HL-60/S4 treated with retinoic acid at 250 ng/mL for 4 days and 3 days (cell line): ENCODE measurements around the gene TMPRSS4.

Source experiments
- in situ Hi-C: fragments of 300-500 bp; cut with MboI; formaldehyde crosslinking; loops from 2 replicates; pipeline ENCODE4 v1.7.0; 2022; ENCODE audit warnings: low sequenced_read_pairs

The TMPRSS4 gene

DNA sequence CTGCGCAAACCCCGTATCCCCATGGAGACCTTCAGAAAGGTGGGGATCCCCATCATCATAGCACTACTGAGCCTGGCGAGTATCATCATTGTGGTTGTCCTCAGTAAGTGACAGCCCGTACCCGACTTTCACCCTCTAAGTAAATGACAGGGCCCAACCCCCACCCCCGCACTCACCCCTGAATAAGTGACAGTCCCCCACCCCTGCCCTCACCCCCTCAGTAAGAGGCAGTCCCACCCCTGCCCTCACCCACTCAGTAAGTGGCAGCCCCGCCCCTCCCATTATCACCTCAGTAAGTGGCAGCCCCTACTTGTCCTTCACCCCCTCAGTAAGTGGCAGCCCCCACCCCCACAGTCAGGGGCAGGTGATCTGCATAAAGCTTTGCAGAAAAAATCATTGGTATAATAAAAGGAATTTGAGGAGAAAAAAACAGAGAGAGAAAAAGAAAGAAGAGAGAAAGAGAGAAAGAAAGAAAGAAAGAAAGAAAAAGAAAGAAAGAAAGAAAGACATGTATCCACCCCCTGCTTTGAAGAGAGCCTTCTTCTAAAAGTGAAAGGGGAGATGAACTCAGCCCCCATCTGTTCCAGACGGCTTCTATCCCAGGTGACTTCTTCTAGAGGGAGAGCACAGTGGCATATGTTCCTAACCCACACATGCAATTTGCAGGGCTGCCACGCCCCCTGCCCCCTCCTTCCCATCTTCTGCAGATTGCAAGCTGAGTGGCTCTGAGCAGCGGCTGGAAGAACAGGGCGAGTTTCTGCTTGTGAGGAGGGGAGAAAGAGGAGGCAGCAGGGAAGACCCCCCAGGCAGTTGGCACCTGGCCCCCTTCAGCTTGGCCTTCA lies 22.3 kb downstream of the TMPRSS4 start:
- in situ Hi-C loops = no loop called here

DNA sequence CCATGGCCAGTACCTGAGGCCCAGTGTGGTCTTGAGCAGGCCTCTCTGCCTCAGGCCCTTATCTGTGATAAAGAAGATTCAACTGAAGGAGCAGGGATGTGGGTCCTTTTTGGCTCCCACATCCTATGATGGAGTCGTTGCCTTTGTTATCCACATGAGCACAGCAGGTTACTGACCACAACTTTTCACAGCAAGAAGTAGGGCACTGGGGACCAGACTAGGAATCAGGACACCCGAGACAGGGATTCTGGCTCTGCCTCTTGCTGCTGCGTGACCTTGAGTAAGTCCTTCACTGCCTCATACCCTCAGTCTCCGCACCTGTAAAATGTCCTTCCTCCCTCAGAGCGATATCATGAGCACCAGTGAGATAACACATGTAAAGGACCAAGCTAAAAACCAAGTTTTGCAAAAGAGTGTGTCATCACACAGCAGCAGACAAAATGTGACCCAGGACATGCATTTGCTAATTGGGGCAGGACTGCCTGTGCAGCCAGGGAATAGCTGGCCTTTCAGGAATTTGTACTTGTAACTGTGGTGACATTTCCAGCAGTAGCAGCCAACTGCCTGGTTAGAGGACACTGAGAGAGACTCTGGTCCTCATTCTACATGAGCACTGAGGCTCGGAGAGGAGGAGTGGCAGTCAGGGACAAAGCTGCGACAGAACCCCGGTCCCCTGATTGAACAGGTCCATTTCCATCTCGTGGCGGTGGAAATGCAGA lies 23.1 kb downstream of the TMPRSS4 start:
- in situ Hi-C loops = no loop called here

DNA sequence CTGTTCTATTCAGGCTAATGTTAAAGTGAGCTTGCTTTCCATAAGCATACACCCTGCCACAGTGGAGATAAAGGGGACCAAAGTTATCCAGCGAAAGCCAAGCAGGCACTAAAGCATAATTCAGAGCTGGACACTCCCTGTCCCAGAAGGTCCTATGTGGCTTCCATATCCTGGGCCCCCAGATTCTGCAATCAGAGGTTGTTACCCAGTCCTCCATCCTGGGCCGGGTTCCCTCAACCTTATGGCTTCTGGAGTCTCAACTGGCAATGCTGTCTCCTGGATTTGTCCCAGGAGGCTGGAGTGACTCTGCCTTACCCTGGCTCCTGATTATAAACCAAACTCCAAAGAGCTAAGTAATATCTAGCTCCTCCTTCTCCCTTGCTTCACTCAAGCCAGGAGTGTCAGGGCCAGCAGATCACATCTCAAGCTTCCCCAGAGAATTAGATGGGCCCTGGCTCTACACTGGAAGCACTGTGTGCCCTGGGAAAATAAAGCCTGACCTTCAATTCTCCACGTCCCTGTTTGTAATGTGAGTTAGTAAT lies 23.9 kb downstream of the TMPRSS4 start:
- in situ Hi-C loops = no loop called here

DNA sequence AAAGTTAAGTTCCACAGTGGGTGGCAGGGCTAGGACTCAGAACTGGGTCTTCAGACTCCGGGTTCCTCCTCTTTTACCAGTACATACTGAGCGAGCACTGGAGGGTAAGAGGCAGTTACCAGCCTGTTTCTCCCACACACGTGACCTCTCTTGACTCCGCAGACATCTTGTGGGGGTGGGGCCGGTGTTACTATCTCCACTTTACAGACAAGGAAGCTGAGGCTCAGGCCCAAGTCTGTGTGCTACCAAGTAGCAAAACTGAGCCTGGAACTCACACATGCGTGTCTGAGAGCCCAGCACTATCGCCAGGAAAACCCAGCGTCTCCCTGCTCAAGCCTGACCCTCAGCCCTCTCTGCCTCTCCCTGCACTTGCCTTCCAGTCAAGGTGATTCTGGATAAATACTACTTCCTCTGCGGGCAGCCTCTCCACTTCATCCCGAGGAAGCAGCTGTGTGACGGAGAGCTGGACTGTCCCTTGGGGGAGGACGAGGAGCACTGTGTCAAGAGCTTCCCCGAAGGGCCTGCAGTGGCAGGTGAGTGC lies 25.9 kb downstream of the TMPRSS4 start:
- in situ Hi-C loops = no loop called here

DNA sequence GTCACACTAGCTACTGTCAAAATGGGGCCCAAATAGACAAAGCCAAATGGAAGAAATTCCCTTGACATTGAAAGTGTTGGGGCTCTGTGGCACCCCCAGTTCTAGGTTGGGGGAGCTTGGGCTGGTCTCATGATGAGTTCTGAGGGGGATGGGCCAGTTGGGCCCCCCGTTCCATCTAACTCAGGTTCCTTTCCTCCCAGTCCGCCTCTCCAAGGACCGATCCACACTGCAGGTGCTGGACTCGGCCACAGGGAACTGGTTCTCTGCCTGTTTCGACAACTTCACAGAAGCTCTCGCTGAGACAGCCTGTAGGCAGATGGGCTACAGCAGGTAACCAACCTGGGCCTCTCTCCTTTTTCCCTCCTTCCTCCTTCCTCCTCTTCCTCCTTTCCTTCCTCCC lies 27.6 kb downstream of the TMPRSS4 start:
- in situ Hi-C loops = no loop called here

DNA sequence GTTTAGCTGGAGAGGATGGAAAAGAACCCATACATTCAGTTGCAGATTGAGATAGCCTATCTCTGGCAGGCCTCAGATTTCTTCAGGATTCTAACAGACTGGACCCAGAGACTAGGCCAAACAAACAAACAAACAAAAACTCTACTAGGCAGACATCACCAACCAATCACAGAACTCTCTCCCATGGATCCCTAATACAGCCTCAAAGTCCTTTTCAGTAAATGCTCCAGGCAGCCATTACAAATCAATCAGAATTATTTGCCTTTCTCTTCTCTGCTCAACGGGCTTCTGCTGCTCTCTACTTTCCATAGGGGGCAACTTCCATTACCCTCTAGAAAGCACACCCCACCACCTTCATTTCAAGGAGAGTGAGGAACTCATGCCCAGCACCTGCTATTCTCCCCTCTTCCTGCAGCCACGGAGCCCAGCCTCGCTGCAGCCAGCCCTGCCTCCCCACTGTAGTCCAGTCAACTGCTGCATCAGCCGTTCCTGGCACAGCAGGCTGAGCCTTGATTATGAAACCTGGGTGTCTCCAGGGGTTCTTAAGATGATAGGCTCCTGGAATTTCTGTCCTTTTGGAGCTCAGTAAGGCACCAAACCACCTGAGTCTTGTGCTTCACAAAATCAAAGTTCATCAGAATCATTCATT lies 28.9 kb downstream of the TMPRSS4 start:
- in situ Hi-C loops = no loop called here

DNA sequence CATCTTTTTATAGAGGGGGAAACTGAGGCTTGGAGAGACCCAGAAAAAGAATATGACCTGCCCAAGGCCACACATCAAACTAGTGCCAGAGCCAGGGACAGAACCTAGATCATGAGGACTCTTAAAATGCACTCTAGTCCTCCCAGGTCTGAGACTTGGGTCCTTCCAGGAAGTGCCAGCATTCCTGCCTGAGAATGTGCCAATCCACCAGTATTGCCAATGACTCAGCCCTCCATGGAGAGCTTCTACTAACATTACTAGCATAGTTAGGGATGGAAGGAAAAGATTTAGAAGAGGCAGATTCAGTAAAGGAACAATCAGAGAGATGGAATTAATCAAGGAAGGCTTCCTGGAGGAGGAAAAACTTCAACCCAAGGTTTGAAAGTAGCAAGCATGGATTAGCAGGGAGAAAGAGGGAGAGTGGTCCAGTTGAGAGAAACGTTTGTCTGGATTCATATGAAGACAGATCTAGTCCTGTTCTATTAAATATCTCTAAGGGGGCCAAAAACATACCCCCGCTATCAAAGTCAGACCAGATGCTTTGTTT lies 30.0 kb downstream of the TMPRSS4 start:
- in situ Hi-C loops = no loop called here

DNA sequence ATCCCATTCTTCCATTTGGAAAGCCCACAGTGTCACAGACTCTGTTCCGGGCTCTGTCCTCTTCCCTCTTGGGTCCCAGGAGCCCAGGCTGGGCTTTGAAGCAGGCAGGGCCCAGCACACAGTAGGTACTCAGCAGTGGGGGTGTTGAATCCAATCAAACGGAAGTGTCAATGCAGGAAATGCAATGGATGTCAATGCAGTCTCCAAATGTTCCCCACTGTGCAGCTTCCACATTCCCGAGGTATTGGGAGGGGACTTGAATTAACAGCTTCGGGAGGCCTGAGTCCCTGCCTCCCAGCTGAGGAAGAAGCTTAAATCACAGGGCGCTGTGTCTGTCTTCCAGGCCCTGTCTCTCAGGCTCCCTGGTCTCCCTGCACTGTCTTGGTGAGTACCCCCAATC lies 31.6 kb downstream of the TMPRSS4 start:
- in situ Hi-C loops = no loop called here

DNA sequence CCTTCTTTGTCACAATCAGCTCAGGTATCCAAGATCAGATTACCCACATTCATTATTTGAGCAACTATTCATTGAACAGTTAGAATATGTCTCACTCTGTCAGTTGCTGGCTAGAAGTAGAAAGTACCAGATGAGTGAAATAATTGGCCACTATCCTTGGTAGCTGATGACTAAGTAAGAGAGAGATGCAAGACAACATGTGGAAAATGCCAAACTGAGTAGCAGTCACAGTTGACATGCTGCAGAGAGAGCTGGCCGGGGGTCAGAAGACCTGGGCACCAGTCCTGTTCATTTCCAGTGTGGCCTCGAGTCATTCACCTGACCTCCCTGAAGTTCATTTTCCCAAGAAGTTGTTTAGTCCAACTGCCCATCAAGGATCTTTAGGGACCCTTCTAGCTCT lies 32.4 kb downstream of the TMPRSS4 start:
- in situ Hi-C loops = no loop called here

DNA sequence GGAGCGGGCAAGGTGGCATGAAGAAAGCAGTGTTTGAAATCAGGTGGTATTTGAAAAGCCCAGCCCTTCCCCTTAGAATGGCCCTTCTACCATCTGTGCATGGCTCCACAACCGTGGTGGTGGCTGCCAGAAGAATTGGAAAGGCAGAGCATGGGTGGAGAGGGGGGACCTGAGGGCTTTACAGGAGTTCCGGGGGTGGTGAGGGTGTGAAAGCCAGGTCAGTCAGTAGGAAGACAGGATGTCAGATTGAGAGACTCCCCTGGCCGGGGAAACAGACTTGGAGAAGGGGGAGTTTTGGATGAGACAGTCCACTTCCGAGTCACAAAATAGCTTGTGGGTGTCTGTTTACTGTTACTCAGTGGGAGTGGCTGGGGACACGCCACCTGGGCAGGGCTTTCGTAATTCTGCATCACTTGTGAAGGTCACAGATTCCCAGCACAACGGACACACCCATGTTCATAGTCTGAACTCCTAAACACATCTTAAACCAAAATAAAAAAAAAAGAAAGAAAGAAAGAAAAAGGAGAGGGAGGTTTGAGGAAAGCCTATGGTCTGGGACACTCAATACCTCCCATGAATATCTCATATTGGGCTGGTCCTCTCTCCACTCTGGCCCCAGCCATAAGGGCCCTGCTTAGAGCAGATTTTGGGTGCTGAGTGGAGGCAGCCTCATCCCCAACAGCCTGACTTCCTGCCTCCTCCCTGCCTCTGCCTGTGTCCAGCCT lies 34.3 kb downstream of the TMPRSS4 start:
- in situ Hi-C loops = no loop called here

DNA sequence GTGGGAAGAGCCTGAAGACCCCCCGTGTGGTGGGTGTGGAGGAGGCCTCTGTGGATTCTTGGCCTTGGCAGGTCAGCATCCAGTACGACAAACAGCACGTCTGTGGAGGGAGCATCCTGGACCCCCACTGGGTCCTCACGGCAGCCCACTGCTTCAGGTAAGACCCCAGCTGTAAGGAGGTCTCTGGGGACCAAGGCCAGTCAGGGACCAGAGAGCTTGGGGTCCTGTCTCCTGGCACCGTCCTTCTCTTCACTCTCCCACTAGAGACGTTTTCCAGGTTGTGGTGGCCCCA lies 34.8 kb downstream of the TMPRSS4 start:
- in situ Hi-C loops = no loop called here

DNA sequence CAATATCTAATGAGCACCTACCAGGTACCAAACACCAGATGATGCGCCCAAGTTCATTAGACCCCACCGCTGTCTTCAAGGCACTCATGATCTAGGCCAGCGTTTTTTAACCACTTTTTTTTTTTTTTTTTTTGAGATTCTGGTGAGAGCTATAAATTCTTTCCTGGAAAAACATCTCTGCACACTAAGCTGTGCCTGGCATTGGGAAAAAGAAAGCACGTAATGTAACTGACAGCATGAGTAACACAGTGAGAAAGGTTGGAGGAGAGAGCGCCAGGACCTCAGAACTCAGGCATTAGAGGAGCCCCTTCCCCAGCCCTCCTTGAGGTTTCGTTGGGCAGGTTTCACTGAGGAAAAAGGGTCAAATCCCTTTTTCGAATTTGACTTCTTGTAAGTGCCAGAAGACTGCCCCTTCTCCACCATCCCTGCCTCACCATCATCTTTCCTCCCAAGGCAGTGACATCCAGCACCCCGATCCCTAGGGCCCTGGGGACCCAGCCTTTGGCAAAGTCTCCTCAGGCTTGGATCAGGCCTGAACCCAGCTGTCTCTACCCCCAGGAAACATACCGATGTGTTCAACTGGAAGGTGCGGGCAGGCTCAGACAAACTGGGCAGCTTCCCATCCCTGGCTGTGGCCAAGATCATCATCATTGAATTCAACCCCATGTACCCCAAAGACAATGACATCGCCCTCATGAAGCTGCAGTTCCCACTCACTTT lies 36.0 kb downstream of the TMPRSS4 start:
- in situ Hi-C loops = no loop called here

DNA sequence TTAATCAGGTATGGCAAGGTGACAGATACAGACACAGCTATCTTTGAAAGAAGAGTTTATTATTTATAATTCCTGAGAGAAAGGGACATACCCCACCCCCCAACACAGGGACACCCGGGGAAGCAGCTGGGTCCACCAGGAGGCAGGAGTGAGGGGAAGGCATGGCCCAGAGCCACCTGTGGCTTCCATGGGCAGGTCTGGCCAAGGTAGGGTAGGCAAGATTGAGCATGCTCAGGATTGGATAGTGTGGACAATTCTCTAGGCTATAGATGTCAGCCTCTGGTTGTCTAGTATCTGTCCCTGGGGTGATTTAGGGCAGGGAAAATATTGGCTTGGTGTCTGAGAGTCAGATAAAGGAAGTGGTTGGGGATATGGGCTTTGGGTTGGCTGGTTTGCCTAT lies 37.4 kb downstream of the TMPRSS4 start:
- in situ Hi-C loops = no loop called here

DNA sequence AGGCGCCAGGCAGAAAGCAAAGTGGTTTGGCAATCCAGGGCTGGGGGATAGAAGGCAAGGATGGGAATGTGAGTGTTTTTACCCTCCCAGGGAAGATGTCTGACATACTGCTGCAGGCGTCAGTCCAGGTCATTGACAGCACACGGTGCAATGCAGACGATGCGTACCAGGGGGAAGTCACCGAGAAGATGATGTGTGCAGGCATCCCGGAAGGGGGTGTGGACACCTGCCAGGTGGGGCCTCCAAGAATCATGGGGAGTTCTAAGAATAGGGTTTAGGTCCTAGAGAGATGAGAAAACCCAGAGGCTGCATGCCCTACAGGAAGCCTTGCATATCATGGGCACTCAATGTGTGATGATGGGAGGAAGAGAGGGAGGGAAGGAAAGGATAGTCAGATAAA lies 38.2 kb downstream of the TMPRSS4 start:
- in situ Hi-C loops = no loop called here

DNA sequence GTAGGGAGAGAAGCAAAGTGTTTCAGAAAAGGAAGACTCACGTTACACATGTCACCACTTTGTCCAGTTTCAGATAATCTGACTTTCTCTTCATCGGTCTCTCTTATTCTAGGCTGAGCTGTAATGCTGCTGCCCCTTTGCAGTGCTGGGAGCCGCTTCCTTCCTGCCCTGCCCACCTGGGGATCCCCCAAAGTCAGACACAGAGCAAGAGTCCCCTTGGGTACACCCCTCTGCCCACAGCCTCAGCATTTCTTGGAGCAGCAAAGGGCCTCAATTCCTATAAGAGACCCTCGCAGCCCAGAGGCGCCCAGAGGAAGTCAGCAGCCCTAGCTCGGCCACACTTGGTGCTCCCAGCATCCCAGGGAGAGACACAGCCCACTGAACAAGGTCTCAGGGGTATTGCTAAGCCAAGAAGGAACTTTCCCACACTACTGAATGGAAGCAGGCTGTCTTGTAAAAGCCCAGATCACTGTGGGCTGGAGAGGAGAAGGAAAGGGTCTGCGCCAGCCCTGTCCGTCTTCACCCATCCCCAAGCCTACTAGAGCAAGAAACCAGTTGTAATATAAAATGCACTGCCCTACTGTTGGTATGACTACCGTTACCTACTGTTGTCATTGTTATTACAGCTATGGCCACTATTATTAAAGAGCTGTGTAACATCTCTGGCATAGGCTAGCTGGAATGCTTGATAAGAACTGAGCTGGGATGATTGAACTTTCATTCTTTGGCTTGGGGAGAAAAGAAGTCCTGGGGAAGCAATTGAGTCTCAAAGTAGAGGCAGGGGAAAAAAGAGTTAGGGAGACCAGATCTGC lies 41.1 kb downstream of the TMPRSS4 start:
- in situ Hi-C loops = no loop called here

DNA sequence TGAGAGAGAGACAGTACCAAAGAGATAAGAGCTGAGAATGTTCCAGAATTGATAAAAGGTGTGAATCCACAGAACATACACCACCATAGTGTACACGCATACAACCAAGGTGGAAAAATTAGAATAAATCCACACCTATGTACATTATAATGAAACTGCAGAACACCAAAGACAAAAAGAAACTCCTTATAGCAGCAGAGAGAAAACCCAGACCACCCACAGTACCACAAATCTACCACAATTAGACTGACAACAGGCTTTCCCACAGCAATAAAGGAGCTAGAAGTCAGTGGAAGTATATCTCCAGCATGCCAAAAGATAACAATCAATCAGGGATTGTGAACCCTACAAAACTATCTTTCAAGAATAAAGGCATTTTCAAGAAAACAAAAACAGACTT lies 43.9 kb downstream of the TMPRSS4 start:
- in situ Hi-C loops = no loop called here

DNA sequence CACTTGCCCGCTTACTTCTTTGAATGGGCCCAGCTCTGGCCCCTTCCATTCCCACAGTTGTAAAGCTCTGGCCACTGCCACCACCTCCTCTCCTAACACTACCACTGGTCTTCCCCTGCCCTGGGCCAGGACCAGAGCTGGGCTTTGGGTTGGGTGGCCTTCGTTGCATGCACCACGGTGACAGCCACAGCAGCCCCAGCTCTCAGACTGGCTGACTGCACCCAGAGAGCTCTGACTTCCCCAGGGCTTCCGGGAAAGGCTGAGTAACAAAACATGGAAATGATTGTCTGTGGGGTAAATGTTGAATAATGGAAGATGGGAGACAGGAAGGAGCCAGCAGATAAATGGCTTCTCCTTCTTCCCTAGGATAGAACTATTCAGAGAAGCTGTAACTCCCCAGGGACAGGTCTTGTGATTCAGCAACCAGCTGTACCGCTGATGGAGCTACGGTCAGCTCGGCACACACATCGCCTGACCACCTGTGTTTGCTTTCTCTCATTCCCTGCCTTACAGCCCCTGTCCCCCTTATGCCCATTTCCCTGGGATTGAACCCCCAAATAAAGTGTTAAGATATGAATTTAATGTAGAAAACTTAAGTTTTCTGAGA lies 48.2 kb downstream of the TMPRSS4 start:
- in situ Hi-C loops = no loop called here

DNA sequence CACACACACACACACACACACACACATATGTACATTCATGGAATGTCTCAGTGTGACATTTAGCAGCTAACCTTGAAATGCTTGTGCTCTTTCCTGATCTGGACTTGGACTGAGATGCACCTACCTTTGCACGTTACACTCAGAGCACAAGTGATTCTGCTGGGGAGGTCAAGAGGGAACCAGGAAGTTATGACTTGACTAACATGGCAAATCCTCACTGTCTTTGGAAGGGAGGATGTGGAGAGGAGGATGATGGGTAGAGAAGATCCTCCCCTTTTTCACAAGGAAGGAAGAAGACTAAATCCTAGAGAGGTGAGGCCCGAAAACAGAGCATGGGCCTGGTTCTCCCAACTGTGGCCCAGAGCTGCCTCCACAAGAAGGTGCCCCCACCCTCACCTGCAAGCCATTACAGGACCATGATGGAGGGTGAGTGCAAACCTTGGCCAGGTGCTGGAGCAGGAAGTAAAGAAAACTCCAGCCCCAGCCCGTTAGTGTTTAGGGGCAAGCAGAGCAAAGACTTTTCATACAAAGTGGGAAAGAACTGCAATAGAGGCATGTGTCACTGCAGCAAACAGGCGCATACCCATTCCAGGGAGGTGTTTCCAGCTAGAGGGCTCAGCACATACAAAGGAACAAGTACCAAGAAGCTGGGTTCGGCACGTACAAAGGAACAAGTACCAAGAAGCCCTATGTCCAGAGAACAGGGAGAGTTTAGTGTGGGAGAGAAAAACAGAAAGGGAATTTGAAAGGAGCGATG lies 49.4 kb downstream of the TMPRSS4 start:
- in situ Hi-C loops = no loop called here
